Upper lobe of left lung (tissue), 6 donors: ENCODE data around the gene IL4R. TPM values are rescaled to one million over a fixed set of nuclear protein-coding genes. Genes with fewer than 3 reads are reported as not detected.
"Not testable (repeated sequence)": the region's sequence is repeated elsewhere in the genome, so short reads cannot be mapped to it uniquely, and the experiment has no call there.

Source experiments
- ATAC-seq, 2 donors: fragments of 200-7000 bp; cut with Tn5 transposase; one replicate each; pipeline ENCODE4 v1.9.1; 2022; ENCODE audit warnings: mild to moderate bottlenecking in 2 of 2, moderate library complexity in 2 of 2; ENCODE audit not compliant: low FRiP score in 2 of 2
- DNase-seq, 2 donors: peaks; one replicate each; pipeline ENCODE4 v3.0.0-alpha.2; 2019 to 2020
- H3K27ac ChIP-seq, 4 donors: fragments of 200-600 bp; sonication (generic); one replicate each; pipeline ENCODE4 v1.5.1; 2016 to 2019
- H3K27me3 ChIP-seq, 4 donors: fragments of 200-600 bp; sonication (generic); one replicate each; pipeline ENCODE4 v1.5.1; 2017 to 2019
- H3K36me3 ChIP-seq, 4 donors: fragments of 200-600 bp; sonication (generic); one replicate each; pipeline ENCODE4 v1.5.1; 2016 to 2019
- H3K4me1 ChIP-seq, 4 donors: fragments of 200-600 bp; sonication (generic); one replicate each; pipeline ENCODE4 v1.5.1; 2018 to 2019
- H3K4me3 ChIP-seq, 4 donors: fragments of 200-600 bp; sonication (generic); one replicate each; pipeline ENCODE4 v1.5.1; 2017 to 2019; ENCODE audit warnings: mild to moderate bottlenecking in 2 of 4, moderate library complexity in 1 of 4
- H3K9me3 ChIP-seq, 4 donors: fragments of 200-600 bp; sonication (generic); one replicate each; pipeline ENCODE4 v1.5.1; 2018 to 2019
- EP300 ChIP-seq, 4 donors: sonication (generic); formaldehyde crosslinking; IDR thresholded peaks; one replicate each; pipeline ENCODE4 v1.5.1; 2017; ENCODE audit warnings: antibody characterized with exemption in 4 of 4, control low read depth in 2 of 4
- POLR2A ChIP-seq, 4 donors: fragments of 450-650 bp; IDR thresholded peaks; one replicate each; pipeline ENCODE4 v1.5.1; 2016 to 2017; ENCODE audit warnings: antibody characterized with exemption in 4 of 4, mild to moderate bottlenecking in 2 of 4
- POLR2AphosphoS5 ChIP-seq, 2 donors: sonication (generic); formaldehyde crosslinking; IDR thresholded peaks; one replicate each; pipeline ENCODE4 v1.5.1; 2017; ENCODE audit warnings: antibody characterized with exemption in 2 of 2
- WGBS, 2 donors: methylation state at CpG; one replicate each; pipeline ENCODE4 v1.1.5; 2017 to 2018; 5-methylcytosine and 5-hydroxymethylcytosine counted together
- total RNA-seq, 6 donors: library from RNA; depleted of rRNA in 4 of 6; stranded (reverse); fragments of >200 nt in 4 of 6; gene quantifications; one replicate each; pipeline versions ENCODE4 v1.1.0 to v1.2.1, GENCODE V29; 2016 to 2021
- TF ChIP-seq, protein P1 (sequence below), 6 experiments: fragments of 450-650 bp in 4 of 6; fragments of 200-600 bp in 2 of 6; sonication (generic) in 2 of 6; IDR thresholded peaks; one replicate each; pipeline ENCODE4 v1.5.1; 2016 to 2019; ENCODE audit warnings: antibody characterized with exemption in 6 of 6
- donor health status: DM: no; HTN: no; CAD: no; lungs with moderate emphysema.
- donor health status: DM: no; HTN: yes; CAD: no; lungs with severe emphysema.

Gene IL4R
- total RNA-seq, 6 donors from 2014 or later: 87.0 to 202 (median 153) TPM

- Histone ChIP-seq H3K27me3 (no peaks in the 10 kb centered on the region), H3K36me3 (no peaks in the 10 kb centered on the region), H3K4me3 (peak within 1 kb of the TSS; percentile 57 to 85 (median 80)), H3K27ac (peak within 1 kb of the TSS; percentile 82 to 96 (median 88)), H3K9me3 (no peaks in the 10 kb centered on the region), H3K4me1 (peaks cover 6 to 25% (median 19%) of the 10 kb centered on the region in 4 donors)
- peak; percentile 98 to 100 for DNase-seq
- peak; percentile 96 to 99 for ATAC-seq
- 9 to 11% methylated on average over 34 to 56 of the region's 58 CpGs for WGBS, 2 donors
- no peak for TF ChIP-seq EP300 (IDR thresholded peaks at IDR 0.05)
- TF ChIP-seq POLR2A (IDR thresholded peaks at IDR 0.05): peak in 3 of 4 donors; percentile 40 to 88 (median 74)
- peak; percentile 94 to 95 for TF ChIP-seq POLR2AphosphoS5 (IDR thresholded peaks at IDR 0.05)
- TF ChIP-seq, protein P1, sequence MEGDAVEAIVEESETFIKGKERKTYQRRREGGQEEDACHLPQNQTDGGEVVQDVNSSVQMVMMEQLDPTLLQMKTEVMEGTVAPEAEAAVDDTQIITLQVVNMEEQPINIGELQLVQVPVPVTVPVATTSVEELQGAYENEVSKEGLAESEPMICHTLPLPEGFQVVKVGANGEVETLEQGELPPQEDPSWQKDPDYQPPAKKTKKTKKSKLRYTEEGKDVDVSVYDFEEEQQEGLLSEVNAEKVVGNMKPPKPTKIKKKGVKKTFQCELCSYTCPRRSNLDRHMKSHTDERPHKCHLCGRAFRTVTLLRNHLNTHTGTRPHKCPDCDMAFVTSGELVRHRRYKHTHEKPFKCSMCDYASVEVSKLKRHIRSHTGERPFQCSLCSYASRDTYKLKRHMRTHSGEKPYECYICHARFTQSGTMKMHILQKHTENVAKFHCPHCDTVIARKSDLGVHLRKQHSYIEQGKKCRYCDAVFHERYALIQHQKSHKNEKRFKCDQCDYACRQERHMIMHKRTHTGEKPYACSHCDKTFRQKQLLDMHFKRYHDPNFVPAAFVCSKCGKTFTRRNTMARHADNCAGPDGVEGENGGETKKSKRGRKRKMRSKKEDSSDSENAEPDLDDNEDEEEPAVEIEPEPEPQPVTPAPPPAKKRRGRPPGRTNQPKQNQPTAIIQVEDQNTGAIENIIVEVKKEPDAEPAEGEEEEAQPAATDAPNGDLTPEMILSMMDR (IDR thresholded peaks at IDR 0.05): peak; percentile 19 to 70 (median 52)
Measured at GRCh38 chr16:27268376-27269299, 45.1 kb upstream of the IL4R start, which contains the start of gene NSMCE1. Gene NSMCE1, minus strand, starts transcription at chr16:27268772. Its CDS starts 11,202 bp downstream, at chr16:27257570.

DNA sequence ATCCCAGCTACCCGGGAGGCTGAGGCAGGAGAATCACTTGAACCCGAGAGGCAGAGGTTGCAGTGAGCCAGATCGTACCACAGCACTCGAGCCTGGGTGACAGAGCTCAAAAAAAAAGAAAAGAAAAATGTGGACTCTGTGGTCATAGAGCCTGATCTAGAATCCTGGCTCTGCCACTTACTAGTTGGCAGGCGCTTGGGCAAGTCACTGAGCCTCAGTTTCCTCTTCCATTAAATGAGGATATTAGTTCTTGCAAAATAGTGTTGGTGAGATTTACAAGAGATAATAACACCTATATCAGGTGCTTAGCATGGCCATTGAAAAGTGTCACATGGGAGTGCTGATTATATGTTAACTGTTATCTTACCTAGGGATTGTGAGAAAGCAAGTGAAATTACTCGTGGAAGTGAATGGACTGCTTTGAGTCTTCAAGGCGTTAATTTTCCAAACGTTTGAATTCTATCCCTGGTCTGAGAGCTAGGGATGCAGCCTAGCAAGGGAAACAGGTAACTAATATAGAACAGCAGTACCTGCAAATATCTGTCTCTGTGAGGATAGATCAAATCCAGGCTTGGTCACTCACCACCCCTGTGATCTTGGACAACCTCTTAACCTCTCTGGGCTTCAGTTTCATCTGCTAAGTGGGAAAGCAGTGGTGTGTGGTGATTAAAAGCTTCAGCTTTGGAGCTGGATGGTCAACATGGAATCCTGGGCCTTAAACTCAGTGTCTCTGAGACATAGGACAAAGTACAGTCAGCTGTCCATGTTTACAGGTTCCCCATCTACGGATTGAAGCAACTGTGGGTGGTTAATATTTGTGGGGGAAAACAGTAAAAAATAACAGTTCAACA, 44.2 kb upstream of the IL4R start:
- TF ChIP-seq POLR2A (IDR thresholded peaks at IDR 0.05): no peak
- TF ChIP-seq POLR2AphosphoS5 (IDR thresholded peaks at IDR 0.05): no peak
- TF ChIP-seq, protein P1 (IDR thresholded peaks at IDR 0.05): no peak
- TF ChIP-seq EP300 (IDR thresholded peaks at IDR 0.05): no peak
- peaks cover 6 to 18% (median 13%) of the 10 kb centered on the region in 4 donors for H3K4me1 ChIP-seq
- DNase-seq (no peak), ATAC-seq (no peak)
- no peaks in the 10 kb centered on the region for H3K9me3 ChIP-seq
- no peaks in the 10 kb centered on the region for H3K27me3 ChIP-seq
- H3K36me3 ChIP-seq: no peaks in the 10 kb centered on the region
- H3K4me3 ChIP-seq: peak overlapping the region in 3 of 4 donors; percentile 57 to 85 (median 78)
- peak overlapping the region in 3 of 4 donors; percentile 86 to 96 (median 91) for H3K27ac ChIP-seq
- WGBS, 2 donors: 84 to 85% methylated on average over 9 of the region's 9 CpGs

- TF ChIP-seq POLR2A (IDR thresholded peaks at IDR 0.05) (no peak), EP300 (IDR thresholded peaks at IDR 0.05) (no peak), POLR2AphosphoS5 (IDR thresholded peaks at IDR 0.05) (no peak)
- TF ChIP-seq, protein P1 (IDR thresholded peaks at IDR 0.05): no peak
- no peak for DNase-seq
- Histone ChIP-seq H3K27ac (no peak overlapping the region), H3K9me3 (no peaks in the 10 kb centered on the region), H3K4me3 (no peak overlapping the region), H3K27me3 (no peaks in the 10 kb centered on the region), H3K36me3 (no peaks in the 10 kb centered on the region), H3K4me1 (peaks cover 6 to 17% (median 12%) of the 10 kb centered on the region in 4 donors)
- no peak for ATAC-seq
- WGBS, 2 donors: 95% methylated on average over 2 to 4 of the region's 4 CpGs
Measured at GRCh38 chr16:27270349-27270748, 43.4 kb upstream of the IL4R start.

DNA sequence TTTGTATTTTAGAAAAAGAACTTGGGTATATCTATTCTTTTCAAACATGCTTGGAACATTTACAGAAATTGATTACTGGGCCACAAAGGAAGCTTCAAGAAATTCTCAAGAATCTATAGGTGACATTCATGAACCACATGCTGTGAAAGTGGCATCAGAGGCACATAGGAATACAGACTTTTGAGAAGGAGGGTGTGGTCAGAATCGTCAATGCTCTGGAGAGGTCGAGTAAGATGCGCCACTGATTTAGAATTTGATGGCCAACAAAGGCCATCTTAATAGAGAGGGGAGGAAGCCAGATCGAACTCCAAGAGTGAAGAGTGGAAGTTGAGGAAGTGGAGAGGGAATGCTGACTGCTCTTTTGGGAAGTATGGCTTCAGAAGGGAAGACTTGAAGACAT, 41.7 kb upstream of the IL4R start:
- DNase-seq: no peak
- H3K4me3 ChIP-seq: no peak overlapping the region
- H3K9me3 ChIP-seq: no peaks in the 10 kb centered on the region
- TF ChIP-seq EP300 (IDR thresholded peaks at IDR 0.05): no peak
- TF ChIP-seq POLR2A (IDR thresholded peaks at IDR 0.05): no peak
- TF ChIP-seq POLR2AphosphoS5 (IDR thresholded peaks at IDR 0.05): no peak
- TF ChIP-seq, protein P1 (IDR thresholded peaks at IDR 0.05): no peak
- H3K4me1 ChIP-seq: peaks cover 6 to 17% (median 12%) of the 10 kb centered on the region in 4 donors
- no peak for ATAC-seq
- H3K36me3 ChIP-seq: no peaks in the 10 kb centered on the region
- H3K27me3 ChIP-seq: no peaks in the 10 kb centered on the region
- WGBS, 2 donors: 83 to 90% methylated on average over 4 of the region's 4 CpGs
- no peak overlapping the region for H3K27ac ChIP-seq

DNA sequence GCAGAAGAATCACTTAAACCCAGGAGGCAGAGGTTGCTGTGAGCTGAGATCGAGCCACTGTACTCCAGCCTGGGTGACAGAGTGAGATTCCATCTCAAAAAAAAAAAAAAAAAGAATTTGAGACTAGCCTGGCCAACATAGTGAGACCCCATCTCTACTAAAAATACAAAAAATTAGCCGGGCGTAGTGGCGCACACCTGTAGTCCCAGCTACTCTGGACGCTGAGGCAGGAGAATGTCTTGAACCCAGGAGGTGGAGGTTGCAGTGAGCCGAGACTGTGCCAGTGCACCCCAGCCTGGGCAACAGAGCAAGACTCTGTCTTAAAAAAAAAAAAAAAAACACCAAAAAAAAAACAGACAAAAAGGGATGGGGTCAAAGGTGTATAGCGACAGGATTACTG, 41.1 kb upstream of the IL4R start:
- not testable (repeated sequence) for H3K4me3 ChIP-seq, H3K36me3 ChIP-seq, DNase-seq, ATAC-seq, H3K9me3 ChIP-seq, H3K27ac ChIP-seq, H3K27me3 ChIP-seq
- H3K4me1 ChIP-seq: peaks cover 6 to 12% (median 10%) of the 10 kb centered on the region in 4 donors
- WGBS, 2 donors: 100% methylated on average over 7 of the region's 7 CpGs
